Amniotic epithelial cell (primary cell): Measurements from ENCODE around the gene BCR.

ENCODE experiments used
- DNase-seq: peaks from one replicate; pipeline ENCODE4 v3.0.0-alpha.2; 2010; ENCODE audit warnings: low read depth

BCR gene

GRCh38 chr22:23276656-23277582 lies 96.6 kb downstream of the BCR start:
- DNase-seq, result no peak

GRCh38 chr22:23277583-23278295 lies 97.4 kb downstream of the BCR start:
- no peak for DNase-seq

GRCh38 chr22:23278883-23279675 lies 98.8 kb downstream of the BCR start:
- DNase-seq, result no peak

GRCh38 chr22:23279781-23280180 lies 99.5 kb downstream of the BCR start:
- no peak for DNase-seq

- DNase-seq, result no peak
These were observed 100.2 kb downstream of the BCR start for GRCh38 chr22:23280356-23281052.

GRCh38 chr22:23281053-23281405 lies 100.7 kb downstream of the BCR start:
- DNase-seq, result no peak

GRCh38 chr22:23281406-23282088 lies 101.2 kb downstream of the BCR start:
- peak; percentile 62 for DNase-seq

GRCh38 chr22:23282089-23282501 lies 101.8 kb downstream of the BCR start:
- DNase-seq, result peak; percentile 83

GRCh38 chr22:23282516-23282915 lies 102.2 kb downstream of the BCR start:
- no peak for DNase-seq

GRCh38 chr22:23282986-23283385 lies 102.7 kb downstream of the BCR start:
- DNase-seq, result no peak

GRCh38 chr22:23283591-23284503 lies 103.5 kb downstream of the BCR start:
- peak; percentile 68 for DNase-seq

- DNase-seq, result no peak
These were observed 104.3 kb downstream of the BCR start for GRCh38 chr22:23284504-23285033.

- no peak for DNase-seq
These were observed 104.9 kb downstream of the BCR start for GRCh38 chr22:23285236-23285635.

- DNase-seq, result peak; percentile 68
These were observed 105.4 kb downstream of the BCR start for GRCh38 chr22:23285734-23286133.

- DNase-seq, result no peak
These were observed 106.0 kb downstream of the BCR start for GRCh38 chr22:23286296-23286695.

- DNase-seq, result no peak
These were observed 107.1 kb downstream of the BCR start for GRCh38 chr22:23287136-23288095.

- DNase-seq, result no peak
These were observed 108.2 kb downstream of the BCR start for GRCh38 chr22:23288301-23289129.

- DNase-seq, result no peak
These were observed 108.8 kb downstream of the BCR start for GRCh38 chr22:23289130-23289503.
